Activated naive CD4-positive, alpha-beta T cell treated with anti-CD3 and anti-CD28 coated beads, Interleukin-2, amount 10 ng/mL, durations not matched to agents 7 days and 5 days (primary cell): ENCODE measurements around the gene MGAT5.

Experiments used
- CTCF ChIA-PET: fragments of 350-600 bp; sonication (Branson Sonifier 250); formaldehyde crosslinking; loops from one replicate; lab custom pipeline; 2021; ENCODE audit warnings: antibody characterized with exemption; lab: Charles Lee
- DNase-seq: peaks from one replicate; pipeline ENCODE4 v3.0.0-alpha.2; 2020
- H3K27ac Mint-ChIP-seq: one replicate; pipeline ENCODE4 v1.8.0; 2021; ENCODE audit warnings: mild to moderate bottlenecking, moderate library complexity, mixed read lengths
- H3K27me3 Mint-ChIP-seq: one replicate; pipeline ENCODE4 v1.8.0; 2021; ENCODE audit warnings: mild to moderate bottlenecking, mixed read lengths
- H3K36me3 Mint-ChIP-seq: one replicate; pipeline ENCODE4 v1.8.0; 2021; ENCODE audit warnings: mixed read lengths
- H3K4me1 Mint-ChIP-seq: one replicate; pipeline ENCODE4 v1.8.0; 2021; ENCODE audit warnings: mixed read lengths
- H3K4me3 Mint-ChIP-seq: one replicate; pipeline ENCODE4 v1.8.0; 2021; ENCODE audit warnings: mild to moderate bottlenecking, moderate library complexity, mixed read lengths
- H3K9me3 Mint-ChIP-seq: one replicate; pipeline ENCODE4 v1.8.0; 2021; ENCODE audit warnings: mixed read lengths

Gene MGAT5

DNA sequence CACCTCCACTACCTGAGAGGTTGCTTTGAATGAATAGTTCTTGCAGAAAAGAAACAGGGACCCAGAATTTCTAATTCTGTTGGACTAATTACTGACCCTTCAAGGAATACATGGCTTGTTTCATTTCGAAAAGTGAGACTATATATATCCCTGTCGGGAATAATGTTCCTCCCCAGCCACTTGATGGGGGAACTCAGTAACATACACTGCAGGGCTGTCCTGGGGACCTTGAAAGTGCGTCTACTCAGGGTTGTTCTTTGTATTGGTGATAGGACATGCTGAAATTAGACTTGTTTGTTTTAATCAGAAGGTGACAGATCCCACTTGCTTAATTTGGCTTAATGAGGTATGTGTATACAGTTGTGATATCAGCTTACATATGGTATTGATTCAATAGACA is 25.5 kb downstream of the MGAT5 start:
- peaks cover 36% of the 10 kb centered on the region for H3K4me1 Mint-ChIP-seq
- CTCF ChIA-PET = interaction anchor here (1.0 to 1.4 kb wide), 2 partner anchors 12 to 17 kb away, joined by 3 to 5 read pairs; no protein-coding TSS in a partner anchor

DNA sequence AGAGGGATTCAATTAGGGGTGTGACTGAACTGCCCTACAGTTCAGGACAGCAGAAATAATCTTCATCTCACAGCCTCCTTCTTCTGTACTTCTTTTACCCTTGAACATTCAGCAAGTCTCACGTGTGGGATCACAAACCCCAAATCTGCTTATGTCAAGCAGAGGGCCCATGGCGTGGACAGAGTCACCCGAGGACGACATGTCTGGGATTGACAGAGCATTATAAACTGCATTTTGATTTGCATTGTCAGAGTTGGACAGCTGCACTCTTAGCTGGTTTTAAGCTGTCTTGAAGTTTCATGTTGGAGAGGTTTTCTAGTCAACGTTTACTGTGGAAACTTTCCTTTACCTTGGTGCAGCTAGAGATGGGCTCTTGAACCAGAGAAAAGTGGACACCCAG is 26.4 kb downstream of the MGAT5 start:
- no peaks in the 10 kb centered on the region for H3K9me3 Mint-ChIP-seq
- H3K36me3 Mint-ChIP-seq = peaks cover 30% of the 10 kb centered on the region
- H3K27ac Mint-ChIP-seq = no peak overlapping the region
- CTCF ChIA-PET = interaction anchor here (0.5 to 1.4 kb wide), 3 partner anchors 11 to 34 kb away, joined by 3 to 5 read pairs (median 5); no protein-coding TSS in a partner anchor
- H3K4me3 Mint-ChIP-seq = no peak overlapping the region
- DNase-seq = no peak
- no peaks in the 10 kb centered on the region for H3K27me3 Mint-ChIP-seq
- peaks cover 39% of the 10 kb centered on the region for H3K4me1 Mint-ChIP-seq

More for the DNA sequence above, 25.5 kb downstream of the MGAT5 start:
- Mint-ChIP-seq H3K27ac (no peak overlapping the region), H3K9me3 (no peaks in the 10 kb centered on the region), H3K27me3 (no peaks in the 10 kb centered on the region), H3K4me3 (no peak overlapping the region), H3K36me3 (peaks cover 34% of the 10 kb centered on the region)
- no peak for DNase-seq

DNA sequence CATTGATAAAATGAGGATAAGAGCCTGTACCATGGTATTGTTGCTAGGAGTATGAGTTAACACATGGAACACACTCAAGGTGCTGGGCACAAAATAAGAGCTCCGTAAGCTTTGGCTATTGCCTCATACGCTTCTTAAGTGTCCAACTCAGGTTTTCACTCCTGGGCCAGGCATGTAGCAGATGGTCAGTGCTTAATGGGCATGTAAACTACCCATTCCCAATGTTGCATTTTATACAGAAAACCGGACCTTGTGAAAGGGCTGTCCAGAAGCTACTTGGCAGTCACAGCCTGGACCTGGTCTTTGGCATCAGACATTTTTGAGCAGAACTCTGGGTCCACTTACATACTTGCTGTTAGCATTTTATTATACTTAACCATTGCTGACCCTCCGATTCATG is 26.9 kb downstream of the MGAT5 start:
- DNase-seq = no peak
- Mint-ChIP-seq H3K4me1 (peaks cover 41% of the 10 kb centered on the region), H3K4me3 (no peak overlapping the region), H3K9me3 (no peaks in the 10 kb centered on the region), H3K27me3 (no peaks in the 10 kb centered on the region), H3K27ac (no peak overlapping the region), H3K36me3 (peaks cover 29% of the 10 kb centered on the region)
- CTCF ChIA-PET = interaction anchor here (1.0 to 1.4 kb wide), 2 partner anchors 10 to 18 kb away, joined by 3 to 5 read pairs; no protein-coding TSS in a partner anchor

DNA sequence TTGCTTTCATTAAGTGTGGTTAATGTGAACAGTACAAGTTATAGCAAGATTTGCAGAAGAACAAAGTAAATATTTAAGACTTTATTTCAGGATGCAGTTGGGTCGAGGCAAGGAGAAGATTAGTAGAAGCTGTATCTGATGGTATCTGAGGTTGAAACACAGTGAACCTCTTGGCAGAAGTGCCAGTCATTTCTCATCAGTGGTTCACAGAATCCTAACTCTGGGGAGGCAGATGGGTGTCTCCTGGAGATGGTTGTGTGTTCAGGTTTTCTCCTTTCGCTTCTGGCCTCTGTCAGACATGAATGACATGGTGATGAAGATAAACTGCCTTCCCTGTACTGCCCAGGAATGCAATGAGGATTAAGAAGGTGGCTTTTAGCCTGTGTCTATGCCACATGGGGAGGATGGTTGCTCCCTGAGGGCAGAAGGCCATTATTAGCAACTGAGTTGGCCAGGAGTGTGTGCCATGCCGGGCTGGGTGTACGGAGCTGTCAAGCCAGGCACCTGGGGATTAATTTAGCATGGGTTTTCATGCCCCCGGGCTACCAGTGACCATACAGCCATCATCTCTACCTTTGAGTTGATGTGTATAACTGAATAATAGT is 28.0 kb downstream of the MGAT5 start:
- Mint-ChIP-seq H3K36me3 (peaks cover 30% of the 10 kb centered on the region), H3K4me3 (no peak overlapping the region), H3K27ac (peak overlapping the region; percentile 89)

DNA sequence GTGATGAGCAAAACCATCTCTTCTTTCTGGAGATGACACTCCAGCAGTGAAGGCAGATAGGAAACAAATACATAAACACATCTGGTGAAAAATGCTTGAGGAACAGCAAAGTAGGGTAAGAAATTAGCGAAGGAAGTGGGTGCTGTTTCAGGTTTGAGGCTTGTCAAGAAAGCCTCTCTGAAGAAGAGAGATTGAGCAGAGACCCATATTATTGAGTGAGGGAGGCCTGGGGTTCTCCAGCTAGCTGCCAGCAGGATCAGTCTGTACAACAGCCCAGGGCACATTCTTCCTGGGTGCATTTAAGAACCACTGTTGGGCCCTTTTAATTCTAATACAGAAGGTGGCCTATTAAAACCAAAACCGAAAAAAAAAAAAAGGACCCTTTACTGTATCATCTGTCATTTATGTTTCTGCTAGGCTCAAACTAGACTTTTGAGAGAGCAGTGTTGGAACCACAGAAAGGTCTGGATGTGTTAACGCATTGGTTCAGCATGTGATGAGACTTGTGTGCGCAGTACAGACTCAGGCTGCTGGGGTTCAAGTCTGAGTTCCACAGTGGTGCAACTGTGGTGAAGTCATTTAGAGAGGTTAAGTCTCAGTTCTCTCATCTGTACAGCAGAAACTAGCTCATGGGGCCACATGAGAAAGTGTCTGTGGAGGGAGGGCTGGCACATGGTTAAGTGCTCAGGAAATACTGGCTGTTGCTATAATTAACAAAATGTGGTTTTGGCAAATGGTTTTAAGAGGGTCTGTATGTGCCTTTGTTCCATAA is 28.9 kb downstream of the MGAT5 start:
- Mint-ChIP-seq H3K27me3 (no peaks in the 10 kb centered on the region), H3K27ac (peak overlapping the region; percentile 89), H3K9me3 (no peaks in the 10 kb centered on the region), H3K4me3 (peak overlapping the region; percentile 53), H3K36me3 (peaks cover 28% of the 10 kb centered on the region), H3K4me1 (peaks cover 46% of the 10 kb centered on the region)
- CTCF ChIA-PET = interaction anchor here (0.6 to 1.1 kb wide), 6 partner anchors 12 to 164 kb away, joined by 3 to 5 read pairs (median 3); no protein-coding TSS in a partner anchor
- peak; percentile 56 for DNase-seq

More for the DNA sequence above, 28.0 kb downstream of the MGAT5 start:
- no peak for DNase-seq
- no peaks in the 10 kb centered on the region for H3K27me3 Mint-ChIP-seq
- CTCF ChIA-PET = interaction anchor here (1.2 kb wide), 1 partner anchor 28 kb away, joined by 3 read pairs; the partner anchor contains the start of gene MGAT5
- no peaks in the 10 kb centered on the region for H3K9me3 Mint-ChIP-seq
- H3K4me1 Mint-ChIP-seq = peaks cover 46% of the 10 kb centered on the region

DNA sequence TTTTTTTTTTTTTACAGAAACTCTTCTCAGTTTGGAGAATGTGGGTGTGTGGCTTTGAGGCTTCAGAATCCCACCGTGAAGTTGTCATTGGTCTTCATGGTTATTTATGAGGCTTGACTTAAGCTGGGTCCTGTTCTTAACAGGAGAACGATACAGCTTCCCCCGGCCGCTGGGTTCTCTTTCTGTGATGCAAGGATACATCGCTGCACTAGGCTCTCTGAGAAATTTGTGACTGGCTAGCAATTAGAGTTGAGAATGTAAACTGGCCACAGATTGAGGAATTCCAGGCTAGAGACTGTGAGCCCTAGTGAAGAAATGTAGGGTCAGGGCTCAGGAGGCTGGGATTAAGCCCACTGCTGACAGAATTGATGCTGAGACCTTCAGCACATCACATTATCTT is 29.8 kb downstream of the MGAT5 start:
- no peak overlapping the region for H3K4me3 Mint-ChIP-seq
- no peaks in the 10 kb centered on the region for H3K27me3 Mint-ChIP-seq
- peak overlapping the region; percentile 89 for H3K27ac Mint-ChIP-seq
- CTCF ChIA-PET = interaction anchor here (0.6 to 1.1 kb wide), 4 partner anchors 19 to 165 kb away, joined by 3 to 5 read pairs (median 3); no protein-coding TSS in a partner anchor
- H3K4me1 Mint-ChIP-seq = peaks cover 46% of the 10 kb centered on the region
- no peaks in the 10 kb centered on the region for H3K9me3 Mint-ChIP-seq
- no peak for DNase-seq
- H3K36me3 Mint-ChIP-seq = peaks cover 22% of the 10 kb centered on the region

DNA sequence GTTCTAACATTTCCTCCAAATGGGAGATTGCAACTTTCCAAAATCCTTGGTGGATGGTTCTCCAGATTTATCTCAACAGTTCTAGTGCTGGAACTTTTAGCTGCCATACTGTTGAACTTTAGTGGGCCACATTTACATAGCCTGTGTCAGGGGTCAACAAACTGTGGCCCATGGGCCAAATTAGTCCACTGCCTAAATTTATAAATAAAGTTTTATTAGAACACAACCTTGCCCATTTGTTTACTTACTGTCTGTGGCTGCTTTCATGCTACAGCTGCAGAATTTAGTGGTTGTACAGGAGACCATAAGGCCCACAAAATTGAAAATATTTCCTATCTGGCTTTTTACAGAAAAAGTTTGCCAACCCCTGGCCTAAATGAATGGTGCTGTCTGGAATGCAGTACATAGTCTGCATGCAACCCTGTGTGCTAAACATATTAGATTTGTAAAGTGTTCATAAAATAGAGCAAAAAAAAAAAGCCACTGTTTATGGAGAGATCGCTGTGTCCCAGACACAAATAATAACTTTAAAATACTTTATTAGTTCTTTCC is 30.3 kb downstream of the MGAT5 start:
- Mint-ChIP-seq H3K4me1 (peaks cover 46% of the 10 kb centered on the region), H3K4me3 (no peak overlapping the region), H3K27me3 (no peaks in the 10 kb centered on the region), H3K9me3 (no peaks in the 10 kb centered on the region), H3K27ac (no peak overlapping the region), H3K36me3 (peaks cover 18% of the 10 kb centered on the region)
- no peak for DNase-seq
- CTCF ChIA-PET = interaction anchor here (1.1 kb wide), 1 partner anchor 20 kb away, joined by 5 read pairs; no protein-coding TSS in a partner anchor

DNA sequence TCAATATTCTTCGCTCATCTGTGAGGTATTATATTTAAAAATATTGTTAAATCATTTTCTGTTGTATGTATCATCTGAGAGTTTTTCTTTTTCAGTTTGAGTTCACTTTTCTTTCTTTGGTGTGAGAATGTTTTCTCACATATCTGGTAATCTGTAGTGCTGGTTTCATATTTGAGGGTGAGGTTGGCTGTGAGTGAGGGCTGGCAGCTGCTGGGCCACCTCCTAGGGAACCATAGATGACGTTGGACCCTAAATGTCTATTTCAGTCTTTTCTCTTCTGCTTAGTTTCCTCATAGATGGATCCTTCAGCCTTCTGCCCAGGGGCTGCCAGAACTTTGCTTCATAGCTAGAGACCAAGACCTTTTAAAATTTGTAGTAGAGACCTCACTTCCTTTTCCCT is 33.5 kb downstream of the MGAT5 start:
- H3K4me3 Mint-ChIP-seq = no peak overlapping the region
- CTCF ChIA-PET = interaction anchor here (1.4 kb wide), 1 partner anchor 41 kb away, joined by 3 read pairs; no protein-coding TSS in a partner anchor
- peaks cover 13% of the 10 kb centered on the region for H3K36me3 Mint-ChIP-seq
- H3K27ac Mint-ChIP-seq = peak overlapping the region; percentile 60
- no peaks in the 10 kb centered on the region for H3K27me3 Mint-ChIP-seq
- no peaks in the 10 kb centered on the region for H3K9me3 Mint-ChIP-seq
- peaks cover 34% of the 10 kb centered on the region for H3K4me1 Mint-ChIP-seq
- DNase-seq = peak; percentile 43

DNA sequence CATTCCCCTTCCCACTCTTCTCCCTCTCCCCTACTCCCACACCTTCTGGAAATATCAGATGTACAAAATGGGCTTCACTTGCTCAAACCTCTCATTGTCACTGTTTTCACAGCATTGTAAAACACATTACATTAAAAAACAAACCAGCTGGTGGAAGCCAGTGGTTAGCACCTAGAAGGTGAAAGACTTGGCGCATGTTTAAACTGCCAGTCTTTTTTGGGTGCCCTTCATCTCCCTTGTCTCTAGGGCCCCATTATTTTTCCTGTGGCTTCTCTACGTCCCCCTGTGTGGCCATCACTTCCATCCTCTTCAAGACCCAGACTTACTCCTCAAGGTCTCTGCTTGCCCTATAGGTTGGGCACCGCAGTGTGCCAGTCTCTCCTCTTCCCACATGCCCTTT is 34.9 kb downstream of the MGAT5 start:
- Mint-ChIP-seq H3K36me3 (peaks cover 14% of the 10 kb centered on the region), H3K27ac (no peak overlapping the region), H3K27me3 (no peaks in the 10 kb centered on the region), H3K4me1 (peaks cover 32% of the 10 kb centered on the region), H3K9me3 (no peaks in the 10 kb centered on the region), H3K4me3 (no peak overlapping the region)
- CTCF ChIA-PET = interaction anchor here (1.3 to 2.9 kb wide), 3 partner anchors 46 to 171 kb away, joined by 3 to 14 read pairs (median 3); no protein-coding TSS in a partner anchor
- no peak for DNase-seq

DNA sequence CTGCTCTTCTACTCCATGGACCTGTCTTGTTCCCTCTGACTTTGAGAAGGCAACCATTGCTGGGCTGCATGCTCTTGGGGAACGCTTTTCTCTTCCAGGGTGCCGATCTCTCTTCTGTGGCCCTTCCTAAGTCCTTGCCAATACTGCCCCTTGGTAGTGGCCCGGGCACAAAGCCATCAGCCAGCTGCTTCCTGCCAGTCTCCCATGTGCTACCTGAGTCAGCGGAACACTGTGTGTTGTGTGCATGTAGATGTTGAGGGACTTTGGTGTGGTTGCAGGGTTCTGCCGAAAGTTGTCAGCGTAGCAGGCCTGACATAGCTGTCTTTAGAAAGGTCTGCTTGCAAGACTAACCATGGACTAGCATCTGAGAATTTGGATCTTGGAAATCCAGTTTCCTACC is 35.4 kb downstream of the MGAT5 start:
- CTCF ChIA-PET = interaction anchor here (1.0 to 2.9 kb wide), 6 partner anchors 36 to 171 kb away, joined by 3 to 14 read pairs (median 6); partner anchors contain the start of gene MGAT5
- Mint-ChIP-seq H3K4me3 (no peak overlapping the region), H3K4me1 (peaks cover 33% of the 10 kb centered on the region), H3K9me3 (no peaks in the 10 kb centered on the region), H3K27ac (no peak overlapping the region), H3K27me3 (no peaks in the 10 kb centered on the region), H3K36me3 (peaks cover 15% of the 10 kb centered on the region)
- peak; percentile 57 for DNase-seq

DNA sequence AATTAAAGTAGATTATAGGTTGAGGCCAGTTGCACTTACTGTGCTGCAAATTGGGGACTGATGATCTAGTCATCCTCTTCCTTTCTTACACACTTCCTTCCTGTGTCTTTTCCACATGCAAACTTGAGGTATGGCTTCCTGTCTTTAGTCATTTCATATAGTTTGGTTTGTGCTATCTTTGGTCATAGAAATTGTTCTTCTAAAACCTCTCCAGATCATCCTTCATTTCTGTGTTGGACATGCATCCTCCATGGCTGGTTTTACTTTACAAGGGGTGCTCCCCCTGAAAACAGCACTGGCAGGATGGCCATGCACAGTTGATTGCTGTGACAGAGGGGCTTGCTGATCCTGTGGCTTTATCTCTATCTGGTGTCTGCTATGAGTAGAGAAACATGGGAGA is 36.5 kb downstream of the MGAT5 start:
- CTCF ChIA-PET = interaction anchor here (1.3 to 2.9 kb wide), 5 partner anchors 10 to 172 kb away, joined by 3 to 14 read pairs (median 6); partner anchors contain the start of gene MGAT5
- Mint-ChIP-seq H3K27ac (no peak overlapping the region), H3K9me3 (no peaks in the 10 kb centered on the region), H3K4me3 (no peak overlapping the region), H3K36me3 (peaks cover 16% of the 10 kb centered on the region), H3K27me3 (no peaks in the 10 kb centered on the region), H3K4me1 (peaks cover 37% of the 10 kb centered on the region)
- peak; percentile 25 for DNase-seq

DNA sequence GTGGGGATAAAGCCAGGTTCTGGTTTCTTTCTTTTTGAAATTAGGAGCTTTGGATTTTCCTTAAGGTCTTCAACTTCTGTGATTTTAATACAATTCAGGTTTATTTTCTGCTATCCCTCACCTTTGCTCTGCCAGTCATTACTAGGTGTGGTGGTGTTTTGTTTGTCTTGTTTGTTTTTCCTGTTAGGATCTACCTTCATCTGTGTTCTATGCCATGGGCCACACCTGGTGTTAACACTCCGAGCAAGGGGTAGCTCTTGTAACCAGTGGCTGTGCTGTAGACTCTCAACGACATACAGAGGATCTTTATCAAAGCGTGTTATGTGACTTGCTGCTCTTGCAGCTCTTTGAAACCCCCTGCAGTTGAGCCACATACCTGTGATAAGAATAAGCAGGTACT is 38.6 kb downstream of the MGAT5 start:
- no peak overlapping the region for H3K27ac Mint-ChIP-seq
- H3K9me3 Mint-ChIP-seq = no peaks in the 10 kb centered on the region
- H3K4me3 Mint-ChIP-seq = no peak overlapping the region
- H3K27me3 Mint-ChIP-seq = no peaks in the 10 kb centered on the region
- peaks cover 9% of the 10 kb centered on the region for H3K36me3 Mint-ChIP-seq
- H3K4me1 Mint-ChIP-seq = peaks cover 44% of the 10 kb centered on the region
- CTCF ChIA-PET = no interaction called here
- no peak for DNase-seq

DNA sequence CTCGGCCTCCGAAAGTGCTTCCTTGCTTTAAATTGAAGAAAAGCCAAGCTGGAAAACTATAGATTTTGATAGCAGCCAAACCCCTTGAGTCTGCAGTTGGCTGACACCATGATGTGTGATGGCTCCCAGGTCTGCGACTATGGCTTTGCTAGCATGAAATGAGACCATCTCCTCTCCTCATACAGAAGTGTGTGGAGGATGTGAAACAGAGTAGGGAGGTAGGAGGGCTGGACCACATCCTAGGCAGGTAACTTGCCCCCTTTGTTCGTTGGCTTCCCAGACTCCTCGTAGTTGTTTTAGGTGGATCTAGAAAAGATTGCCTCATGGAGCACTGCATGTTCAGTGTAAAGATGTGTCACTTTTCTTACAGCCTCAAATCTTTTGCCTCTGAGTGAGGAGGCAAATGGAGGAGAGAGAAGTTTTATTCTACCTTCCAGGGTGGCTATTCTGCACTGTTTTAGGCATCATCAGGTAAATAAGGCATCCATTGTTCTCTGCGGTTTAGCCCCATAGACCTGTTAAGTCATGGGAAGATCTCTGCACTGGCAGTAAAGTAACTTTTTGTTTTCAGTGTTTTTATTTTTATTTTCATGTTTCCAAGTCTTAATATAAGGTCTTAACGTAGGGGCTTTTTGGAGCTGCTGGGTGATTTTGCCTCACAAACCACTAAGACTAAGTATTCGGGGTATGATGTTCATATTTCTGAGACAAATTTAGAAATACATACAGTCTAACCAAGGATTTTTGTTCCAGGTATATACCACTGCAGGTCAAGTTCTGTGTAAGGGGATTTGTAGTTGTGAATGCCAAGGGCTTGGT is 40.1 kb downstream of the MGAT5 start:
- Mint-ChIP-seq H3K27ac (no peak overlapping the region), H3K36me3 (peaks cover 14% of the 10 kb centered on the region), H3K27me3 (no peaks in the 10 kb centered on the region), H3K9me3 (no peaks in the 10 kb centered on the region), H3K4me1 (peaks cover 44% of the 10 kb centered on the region), H3K4me3 (no peak overlapping the region)
- CTCF ChIA-PET = no interaction called here
- no peak for DNase-seq
